HL-60/S4 treated with phorbol 12-myristate 13-acetate at 8.2 ng/mL for 4 days and 3 days (cell line): ENCODE measurements around the gene ZNF337.
"Not testable (repeated sequence)": the region's sequence is repeated elsewhere in the genome, so short reads cannot be mapped to it uniquely, and the experiment has no call there.

Source experiments
- in situ Hi-C: fragments of 300-500 bp; cut with MboI; formaldehyde crosslinking; loops from 2 replicates; pipeline ENCODE4 v1.15.0; 2022; ENCODE audit warnings: low sequenced_read_pairs

Gene ZNF337

GRCh38 chr20:25696371-25697131 is at the start of gene ZNF337:
ZNF337 (minus strand) TSS chr20:25696853; CDS start chr20:25686417, 10,436 bp downstream.
- in situ Hi-C loops, result no loop called here

DNA sequence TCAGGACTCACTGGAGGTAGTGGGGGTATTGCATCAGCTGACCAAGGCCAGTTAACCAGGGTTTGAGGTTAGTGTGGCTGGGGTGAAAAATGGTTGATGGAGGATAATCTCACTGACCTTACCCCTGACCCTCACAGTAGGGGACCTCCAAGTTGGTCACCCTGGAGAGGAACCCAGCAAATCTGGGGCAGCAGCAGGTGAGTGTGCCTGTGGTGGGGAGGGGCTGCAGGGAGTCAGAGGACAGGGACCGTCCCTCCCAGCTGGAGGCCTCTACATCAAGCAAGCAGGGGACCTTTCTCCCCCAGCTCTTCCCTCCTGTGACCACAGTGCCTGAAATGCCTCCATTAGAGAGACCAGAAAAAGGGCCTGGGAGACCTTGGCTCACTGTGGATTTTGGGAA is 49.1 kb upstream of the ZNF337 start:
- in situ Hi-C loops, result no loop called here

DNA sequence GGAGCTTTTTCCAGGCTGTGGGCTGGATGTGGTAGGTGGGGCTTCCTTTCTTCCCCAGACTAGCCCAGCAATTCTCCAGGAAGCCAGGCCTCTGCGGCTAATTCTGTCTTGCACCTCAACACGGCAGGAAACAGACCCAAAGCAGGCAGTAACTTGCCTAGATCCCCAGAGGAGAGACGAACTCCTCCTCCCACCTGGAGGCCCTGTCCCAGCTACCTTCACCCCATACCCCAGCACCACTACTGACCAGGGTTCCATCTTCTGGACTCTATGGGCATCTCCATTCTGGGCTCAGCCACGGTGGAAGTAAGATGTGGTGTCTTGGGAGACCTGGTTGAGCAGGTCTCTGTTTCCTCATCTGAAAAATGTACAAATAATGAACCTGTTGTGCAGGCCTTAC is 48.4 kb upstream of the ZNF337 start:
- in situ Hi-C loops, result no loop called here

- in situ Hi-C loops, result no loop called here
Observed at GRCh38 chr20:25744261-25744660, 47.6 kb upstream of the ZNF337 start.

DNA sequence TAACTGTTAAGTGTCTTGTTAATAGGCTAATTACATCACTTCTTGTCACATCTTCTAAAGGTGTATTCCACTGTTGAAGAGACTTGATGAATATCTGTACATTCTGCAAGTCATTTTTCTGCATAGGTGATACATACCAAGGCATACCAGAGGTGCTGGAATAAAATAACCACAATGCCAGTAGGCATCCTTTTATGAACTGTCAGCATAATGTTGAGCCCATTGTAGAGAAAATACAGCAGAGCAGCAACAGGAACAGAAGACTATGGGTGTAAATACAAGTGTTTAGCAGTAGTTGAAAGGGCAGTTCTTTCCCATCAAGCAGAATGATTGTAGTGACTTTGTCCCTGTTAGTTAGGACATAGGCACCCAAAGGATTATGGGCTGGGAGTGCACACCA is 44.4 kb upstream of the ZNF337 start:
- in situ Hi-C loops, result no loop called here

DNA sequence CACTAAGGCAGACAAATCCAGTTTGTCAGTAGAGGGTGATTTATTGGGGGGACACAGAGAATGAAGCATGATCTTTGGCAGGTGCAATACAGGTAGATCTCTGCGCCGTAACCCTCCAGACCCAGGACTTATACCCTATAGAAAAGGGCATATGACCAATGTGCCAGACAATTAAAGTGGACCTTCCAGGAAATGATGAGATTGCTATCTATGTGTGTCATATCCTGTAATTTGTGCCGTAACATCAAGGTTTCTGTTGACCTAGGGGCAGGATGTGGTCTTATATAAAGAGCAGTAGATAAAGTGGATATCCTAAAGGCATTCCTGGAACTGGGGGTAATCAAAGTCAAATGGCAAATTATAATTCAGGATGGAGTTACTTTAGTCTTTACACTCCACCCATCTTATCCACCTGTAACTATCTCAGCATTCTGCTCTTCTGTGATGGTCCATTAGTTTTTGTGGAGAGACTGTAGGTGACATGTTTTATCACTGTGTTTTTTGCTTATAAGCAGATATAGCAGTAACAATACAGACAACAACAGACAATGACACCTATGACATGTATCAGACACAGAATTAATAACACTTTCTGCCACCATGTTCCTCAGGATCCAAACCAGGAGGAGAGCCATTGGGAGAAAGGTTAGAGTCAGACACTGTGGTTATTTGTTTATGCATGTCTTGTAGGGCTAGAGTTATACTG is 43.1 kb upstream of the ZNF337 start:
- in situ Hi-C loops, result no loop called here

GRCh38 chr20:25738198-25738597 is 41.5 kb upstream of the ZNF337 start:
- in situ Hi-C loops, result no loop called here

- in situ Hi-C loops, result no loop called here
Observed at GRCh38 chr20:25733903-25734302, 37.2 kb upstream of the ZNF337 start.

DNA sequence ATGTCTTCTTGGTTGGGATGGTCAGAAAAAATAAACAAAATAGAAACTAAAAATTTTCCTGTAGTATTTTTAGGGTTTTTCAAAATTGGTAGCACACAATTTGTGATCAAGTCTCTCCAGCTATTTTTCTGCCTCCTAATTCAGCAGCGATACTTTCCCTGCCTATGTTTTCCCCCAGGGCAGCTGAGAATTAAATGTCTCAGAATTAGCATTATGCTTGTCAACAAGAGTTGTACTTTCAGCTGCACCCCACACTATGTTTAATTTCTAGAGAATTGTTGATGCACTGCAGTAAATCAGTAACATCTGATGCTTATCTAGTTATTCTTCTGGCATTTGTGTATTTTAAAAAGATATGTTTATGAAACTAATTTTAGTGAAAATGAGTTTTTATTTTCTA is 34.2 kb upstream of the ZNF337 start:
- in situ Hi-C loops, result no loop called here

DNA sequence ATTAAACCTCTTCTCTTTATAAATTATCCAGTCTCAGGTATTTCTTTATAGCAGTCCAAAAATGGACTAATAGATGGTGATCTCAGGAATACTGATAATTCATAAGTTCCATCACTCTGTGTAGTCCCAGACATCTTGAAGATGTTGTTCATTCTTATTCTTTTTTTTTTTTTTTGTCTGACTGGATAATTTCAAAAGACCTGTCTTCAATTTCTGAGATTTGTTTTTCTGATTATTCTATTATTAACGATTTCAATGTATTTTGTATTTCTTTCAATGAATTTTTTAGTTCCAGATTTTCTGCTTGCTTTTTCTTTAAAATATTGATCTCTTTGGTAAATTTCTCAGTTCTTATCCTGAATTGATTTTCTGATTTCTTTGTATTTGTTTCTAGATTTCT is 29.7 kb upstream of the ZNF337 start:
- in situ Hi-C loops, result no loop called here

DNA sequence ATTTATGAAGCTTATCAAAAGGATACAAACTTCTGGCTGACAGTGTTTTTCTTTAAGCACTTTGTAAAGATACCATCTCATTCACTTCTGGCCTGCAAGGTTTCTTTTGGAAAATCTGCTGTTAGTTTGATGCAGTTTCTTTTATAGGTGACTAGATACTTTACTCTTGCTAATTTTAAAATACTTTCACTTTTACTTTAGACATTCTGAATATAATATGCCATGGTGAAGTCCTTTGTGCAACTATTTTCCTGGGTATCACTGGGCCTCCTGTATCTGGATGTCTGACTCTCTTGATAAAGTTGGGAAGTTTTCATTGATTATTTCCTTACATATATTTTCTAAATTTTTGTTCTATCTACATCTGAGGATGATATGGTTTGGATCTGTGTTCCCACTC is 29.0 kb upstream of the ZNF337 start:
- in situ Hi-C loops, result no loop called here

DNA sequence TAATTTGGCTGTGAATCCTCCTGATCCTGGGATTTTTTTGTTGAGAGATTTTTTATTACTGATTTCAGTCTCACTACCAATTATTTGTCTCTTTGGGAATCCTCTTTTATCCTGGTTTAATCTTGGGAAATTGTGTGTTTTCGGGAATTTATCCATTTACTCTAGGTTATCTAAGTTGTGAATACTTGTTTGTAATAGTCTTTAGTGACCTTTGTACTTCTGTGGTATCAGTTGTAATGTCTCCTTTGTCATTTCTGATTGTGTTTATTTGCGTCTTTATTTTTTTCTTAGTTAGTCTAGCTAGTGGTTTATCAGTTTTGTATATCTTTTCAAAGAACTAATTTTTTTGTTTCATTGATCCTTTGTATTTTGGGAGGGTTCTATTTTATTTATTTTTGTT is 27.3 kb upstream of the ZNF337 start:
- in situ Hi-C loops, result no loop called here

- in situ Hi-C loops, result no loop called here
Observed at GRCh38 chr20:25720285-25720684, 23.6 kb upstream of the ZNF337 start.

- in situ Hi-C loops, result not testable (repeated sequence)
Observed at GRCh38 chr20:25718896-25719809, 22.5 kb upstream of the ZNF337 start.

DNA sequence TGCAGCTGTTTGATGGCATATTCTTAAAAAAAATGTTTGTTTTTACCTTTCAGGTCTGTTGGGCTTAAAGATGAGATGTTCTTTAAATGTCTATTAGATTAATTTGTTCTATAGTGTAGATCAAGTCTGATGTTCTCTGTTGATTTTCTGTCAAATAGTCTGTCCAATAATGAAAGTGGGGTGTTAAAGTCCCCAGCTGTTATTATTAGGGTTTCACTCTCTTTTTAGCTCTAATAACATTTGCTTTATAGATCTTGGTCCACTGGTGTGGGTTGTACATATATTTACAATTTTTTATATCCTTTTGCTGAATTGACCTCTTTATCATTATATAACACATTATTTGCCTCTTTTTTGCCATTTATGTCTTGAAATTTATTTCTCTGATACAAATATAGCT is 11.0 kb upstream of the ZNF337 start:
- in situ Hi-C loops, result no loop called here

DNA sequence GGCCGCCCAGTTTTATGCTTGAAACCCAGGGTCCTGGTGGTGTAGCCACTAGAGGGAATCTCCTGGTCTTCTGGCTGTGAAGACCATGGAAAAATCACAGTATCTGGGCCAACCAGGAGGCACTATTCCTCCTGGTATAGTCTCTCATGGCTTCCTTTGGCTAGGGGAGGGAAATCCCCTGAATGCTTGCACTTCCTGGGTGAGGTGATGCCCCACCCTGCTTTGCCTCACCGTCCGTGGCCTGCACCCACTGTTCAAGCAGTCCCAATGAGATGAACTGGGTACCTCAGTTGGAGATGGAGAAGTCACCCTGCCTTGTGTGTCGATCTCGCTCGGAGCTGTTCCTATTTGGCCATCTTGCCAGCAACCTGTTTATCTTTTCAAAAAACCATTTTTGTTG is 10.1 kb upstream of the ZNF337 start:
- in situ Hi-C loops, result no loop called here

DNA sequence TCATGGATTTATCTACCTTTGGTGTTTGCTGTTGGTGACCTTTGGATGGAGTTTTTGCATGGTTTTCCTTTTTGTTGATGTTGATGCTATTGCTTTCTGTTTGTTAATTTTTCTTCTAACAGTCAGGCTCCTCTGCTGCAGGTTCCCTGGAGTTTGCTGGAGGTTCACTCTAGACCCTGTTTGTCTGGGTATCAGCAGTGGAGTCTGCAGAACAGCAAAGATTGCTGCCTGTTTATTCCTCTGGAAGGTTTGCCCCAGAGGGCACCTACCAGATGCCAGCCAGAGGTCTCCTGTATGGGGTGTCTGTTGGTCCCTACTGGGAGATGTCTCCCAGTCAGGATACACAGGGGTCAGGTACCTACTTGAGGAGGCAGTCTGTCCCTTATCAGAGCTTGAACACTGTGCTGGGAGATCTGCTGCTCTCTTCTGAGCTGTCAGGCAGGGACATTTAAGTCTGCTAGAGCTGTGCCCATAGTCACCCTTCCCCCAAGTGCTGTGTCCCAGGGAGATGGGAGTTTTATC is 9.2 kb upstream of the ZNF337 start:
- in situ Hi-C loops, result no loop called here

- in situ Hi-C loops, result not testable (repeated sequence)
Observed at GRCh38 chr20:25704303-25704702, 7.7 kb upstream of the ZNF337 start.

DNA sequence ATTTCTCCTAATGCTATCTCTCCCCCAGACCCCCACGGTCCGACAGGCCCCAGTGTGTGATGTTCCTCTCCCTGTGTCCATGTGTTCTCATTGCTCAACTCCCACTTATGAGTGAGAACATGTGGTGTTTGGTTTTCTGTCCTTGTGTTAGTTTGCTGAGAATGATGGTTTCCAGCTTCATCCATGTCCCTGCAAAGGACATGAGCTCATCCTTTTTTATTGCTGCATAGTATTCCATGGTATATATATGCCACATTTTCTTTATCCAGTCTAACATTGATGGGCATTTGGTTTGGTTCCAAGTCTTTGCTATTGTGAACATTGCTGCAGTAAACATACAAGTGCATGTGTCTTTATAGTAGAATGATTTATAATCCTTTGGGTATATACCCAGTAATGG is 4.2 kb upstream of the ZNF337 start:
- in situ Hi-C loops, result not testable (repeated sequence)

DNA sequence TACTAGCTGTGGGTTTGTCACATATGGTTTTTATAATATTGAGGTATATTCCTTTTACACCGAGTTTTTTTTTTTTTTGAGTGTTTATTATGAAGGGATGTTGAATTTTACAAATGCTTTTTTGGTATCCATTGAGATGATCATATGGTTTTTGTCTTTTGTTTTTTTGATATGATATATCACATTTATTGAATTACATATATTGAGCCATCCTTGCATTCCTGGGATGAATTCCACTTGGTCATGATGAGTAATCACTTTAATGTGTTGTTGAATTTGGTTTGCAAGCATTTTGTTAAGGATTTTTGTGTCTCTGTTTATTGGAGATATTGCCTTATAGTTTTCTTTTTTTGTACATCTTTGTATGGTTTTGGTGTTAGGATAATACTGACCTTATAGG is 3.3 kb upstream of the ZNF337 start:
- in situ Hi-C loops, result no loop called here

- in situ Hi-C loops, result no loop called here
Observed at GRCh38 chr20:25697132-25697446, 436 bp upstream of the ZNF337 start.
